Nephron (organoid): ENCODE measurements around the gene AOPEP.

Source experiments
- H3K27ac Mint-ChIP-seq, 3 experiments: 2 replicates each; pipeline ENCODE4 v1.8.0; 2020; ENCODE audit warnings: mixed read lengths in 3 of 3, mild to moderate bottlenecking in 2 of 3, moderate library complexity in 1 of 3
- H3K27me3 Mint-ChIP-seq: 2 replicates; pipeline ENCODE4 v1.8.0; 2021; ENCODE audit warnings: low read depth, mild to moderate bottlenecking, moderate library complexity, mixed read lengths
- H3K36me3 Mint-ChIP-seq: 2 replicates; pipeline ENCODE4 v1.8.0; 2020; ENCODE audit warnings: low read depth, mixed read lengths
- H3K4me1 Mint-ChIP-seq: 2 replicates; pipeline ENCODE4 v1.8.0; 2020; ENCODE audit warnings: mixed read lengths
- H3K4me3 Mint-ChIP-seq, 3 experiments: 2 replicates each; pipeline ENCODE4 v1.8.0; 2020; ENCODE audit warnings: mild to moderate bottlenecking in 3 of 3, mixed read lengths in 3 of 3, moderate library complexity in 2 of 3
- H3K9me3 Mint-ChIP-seq: 2 replicates; pipeline ENCODE4 v1.8.0; 2020; ENCODE audit warnings: mixed read lengths
- CTCF ChIP-seq, 3 experiments: fragments of 200-600 bp; sonication (generic); IDR thresholded peaks; one replicate each; pipeline ENCODE4 v1.5.0; 2021; ENCODE audit warnings: antibody characterized with exemption in 3 of 3; ENCODE audit not compliant: unreplicated experiment in 3 of 3

Gene AOPEP

GRCh38 chr9:94791435-94791834 lies 64.9 kb downstream of the AOPEP start:
- Mint-ChIP-seq H3K27me3 (peaks cover 5% of the 10 kb centered on the region), H3K36me3 (peaks cover 54% of the 10 kb centered on the region), H3K4me1 (peaks cover 21% of the 10 kb centered on the region), H3K4me3 (no peak overlapping the region), H3K9me3 (peaks cover 5% of the 10 kb centered on the region), H3K27ac (peak overlapping the region in 2 of 3 experiments; percentile 15 to 59)
- TF ChIP-seq CTCF (IDR thresholded peaks at IDR 0.05; ENCODE audit: unreplicated experiment in 3 of 3): no peak

GRCh38 chr9:94792511-94792910 lies 66.0 kb downstream of the AOPEP start:
- H3K36me3 Mint-ChIP-seq: peaks cover 58% of the 10 kb centered on the region
- H3K9me3 Mint-ChIP-seq: peaks cover 5% of the 10 kb centered on the region
- TF ChIP-seq CTCF (IDR thresholded peaks at IDR 0.05; ENCODE audit: unreplicated experiment in 3 of 3): no peak
- H3K27me3 Mint-ChIP-seq: peaks cover 5% of the 10 kb centered on the region
- H3K27ac Mint-ChIP-seq: peak overlapping the region in 1 of 3 experiments; percentile 10
- H3K4me3 Mint-ChIP-seq: no peak overlapping the region
- H3K4me1 Mint-ChIP-seq: peaks cover 26% of the 10 kb centered on the region

- Mint-ChIP-seq H3K36me3 (peaks cover 56% of the 10 kb centered on the region), H3K27me3 (peaks cover 5% of the 10 kb centered on the region), H3K4me1 (peaks cover 21% of the 10 kb centered on the region), H3K9me3 (peaks cover 5% of the 10 kb centered on the region), H3K4me3 (no peak overlapping the region), H3K27ac (no peak overlapping the region)
- TF ChIP-seq CTCF (IDR thresholded peaks at IDR 0.05; ENCODE audit: unreplicated experiment in 3 of 3): no peak
Measured at GRCh38 chr9:94794476-94795167, 68.1 kb downstream of the AOPEP start.

- Mint-ChIP-seq H3K4me1 (peaks cover 39% of the 10 kb centered on the region), H3K4me3 (no peak overlapping the region), H3K9me3 (peaks cover 5% of the 10 kb centered on the region), H3K36me3 (peaks cover 64% of the 10 kb centered on the region), H3K27ac (peak overlapping the region; percentile 6 to 51 (median 44)), H3K27me3 (peaks cover 5% of the 10 kb centered on the region)
- peak in 1 of 3 experiments; percentile 8 for TF ChIP-seq CTCF (IDR thresholded peaks at IDR 0.05; ENCODE audit: unreplicated experiment in 3 of 3)
Measured at GRCh38 chr9:94796687-94797086, 70.2 kb downstream of the AOPEP start.

- H3K36me3 Mint-ChIP-seq: peaks cover 48% of the 10 kb centered on the region
- peaks cover 2% of the 10 kb centered on the region for H3K9me3 Mint-ChIP-seq
- peaks cover 2% of the 10 kb centered on the region for H3K27me3 Mint-ChIP-seq
- peaks cover 39% of the 10 kb centered on the region for H3K4me1 Mint-ChIP-seq
- H3K4me3 Mint-ChIP-seq: no peak overlapping the region
- H3K27ac Mint-ChIP-seq: peak overlapping the region in 1 of 3 experiments; percentile 33
- no peak for TF ChIP-seq CTCF (IDR thresholded peaks at IDR 0.05; ENCODE audit: unreplicated experiment in 3 of 3)
Measured at GRCh38 chr9:94798201-94798600, 71.7 kb downstream of the AOPEP start.

- Mint-ChIP-seq H3K36me3 (peaks cover 43% of the 10 kb centered on the region), H3K27ac (no peak overlapping the region), H3K9me3 (peaks cover 2% of the 10 kb centered on the region), H3K4me3 (no peak overlapping the region), H3K4me1 (peaks cover 41% of the 10 kb centered on the region), H3K27me3 (no peaks in the 10 kb centered on the region)
- TF ChIP-seq CTCF (IDR thresholded peaks at IDR 0.05; ENCODE audit: unreplicated experiment in 3 of 3): no peak
Measured at GRCh38 chr9:94798708-94799107, 72.2 kb downstream of the AOPEP start.
